Measurements from ENCODE around the gene RTF1.

DNA sequence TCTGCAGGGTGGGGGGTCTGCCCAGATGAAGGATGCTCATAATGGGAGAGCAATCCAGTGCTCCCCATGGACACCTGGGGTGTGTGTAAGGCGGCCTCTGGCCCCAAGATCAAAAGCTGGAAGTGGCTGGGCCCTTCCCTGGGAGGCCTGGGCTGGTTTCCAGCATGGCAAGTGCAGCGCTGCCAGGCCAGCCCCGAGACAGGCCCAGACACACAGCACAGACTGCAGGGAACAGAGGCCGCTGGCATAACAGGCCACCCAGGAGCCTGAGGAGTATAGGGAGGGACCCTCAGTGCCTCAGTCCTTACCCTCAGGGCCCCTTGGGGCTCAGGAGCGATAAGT lies 86.7 kb downstream of the RTF1 start:
- TF ChIP-seq, protein P1, sequence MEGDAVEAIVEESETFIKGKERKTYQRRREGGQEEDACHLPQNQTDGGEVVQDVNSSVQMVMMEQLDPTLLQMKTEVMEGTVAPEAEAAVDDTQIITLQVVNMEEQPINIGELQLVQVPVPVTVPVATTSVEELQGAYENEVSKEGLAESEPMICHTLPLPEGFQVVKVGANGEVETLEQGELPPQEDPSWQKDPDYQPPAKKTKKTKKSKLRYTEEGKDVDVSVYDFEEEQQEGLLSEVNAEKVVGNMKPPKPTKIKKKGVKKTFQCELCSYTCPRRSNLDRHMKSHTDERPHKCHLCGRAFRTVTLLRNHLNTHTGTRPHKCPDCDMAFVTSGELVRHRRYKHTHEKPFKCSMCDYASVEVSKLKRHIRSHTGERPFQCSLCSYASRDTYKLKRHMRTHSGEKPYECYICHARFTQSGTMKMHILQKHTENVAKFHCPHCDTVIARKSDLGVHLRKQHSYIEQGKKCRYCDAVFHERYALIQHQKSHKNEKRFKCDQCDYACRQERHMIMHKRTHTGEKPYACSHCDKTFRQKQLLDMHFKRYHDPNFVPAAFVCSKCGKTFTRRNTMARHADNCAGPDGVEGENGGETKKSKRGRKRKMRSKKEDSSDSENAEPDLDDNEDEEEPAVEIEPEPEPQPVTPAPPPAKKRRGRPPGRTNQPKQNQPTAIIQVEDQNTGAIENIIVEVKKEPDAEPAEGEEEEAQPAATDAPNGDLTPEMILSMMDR (IDR thresholded peaks at IDR 0.05), result no peak
- no peak for TF ChIP-seq GATA2 (CRISPR knock-in tag; IDR thresholded peaks at IDR 0.05)
- no peak for TF ChIP-seq EP300 (IDR thresholded peaks at IDR 0.05; ENCODE audit: borderline replicate concordance in 1 of 2, low read depth in 1 of 2, low read length in 1 of 2)
- no peak for TF ChIP-seq ELF1 (IDR thresholded peaks at IDR 0.05)
- TF ChIP-seq MEF2A (IDR thresholded peaks at IDR 0.05; ENCODE audit: borderline replicate concordance, low read depth), result no peak
- TF ChIP-seq, protein P2, sequence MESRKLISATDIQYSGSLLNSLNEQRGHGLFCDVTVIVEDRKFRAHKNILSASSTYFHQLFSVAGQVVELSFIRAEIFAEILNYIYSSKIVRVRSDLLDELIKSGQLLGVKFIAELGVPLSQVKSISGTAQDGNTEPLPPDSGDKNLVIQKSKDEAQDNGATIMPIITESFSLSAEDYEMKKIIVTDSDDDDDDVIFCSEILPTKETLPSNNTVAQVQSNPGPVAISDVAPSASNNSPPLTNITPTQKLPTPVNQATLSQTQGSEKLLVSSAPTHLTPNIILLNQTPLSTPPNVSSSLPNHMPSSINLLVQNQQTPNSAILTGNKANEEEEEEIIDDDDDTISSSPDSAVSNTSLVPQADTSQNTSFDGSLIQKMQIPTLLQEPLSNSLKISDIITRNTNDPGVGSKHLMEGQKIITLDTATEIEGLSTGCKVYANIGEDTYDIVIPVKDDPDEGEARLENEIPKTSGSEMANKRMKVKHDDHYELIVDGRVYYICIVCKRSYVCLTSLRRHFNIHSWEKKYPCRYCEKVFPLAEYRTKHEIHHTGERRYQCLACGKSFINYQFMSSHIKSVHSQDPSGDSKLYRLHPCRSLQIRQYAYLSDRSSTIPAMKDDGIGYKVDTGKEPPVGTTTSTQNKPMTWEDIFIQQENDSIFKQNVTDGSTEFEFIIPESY (IDR thresholded peaks at IDR 0.05; ENCODE audit: borderline replicate concordance, low read depth), result no peak
- TF ChIP-seq EZH2phosphoT487 (IDR thresholded peaks at IDR 0.05; ENCODE audit: borderline replicate concordance, low read depth), result no peak
- TF ChIP-seq TAF1 (IDR thresholded peaks at IDR 0.05; ENCODE audit: borderline replicate concordance, low read depth, low read length), result no peak
